ENCODE data around the gene CCNT1.

GRCh38 chr12:48765753-48766162 is 49.3 kb upstream of the CCNT1 start:
- TF ChIP-seq CTCF (conservative IDR thresholded peaks at IDR 0.05; ENCODE audit: low read length) (no peak), EZH2phosphoT487 (IDR thresholded peaks at IDR 0.05; ENCODE audit: borderline replicate concordance) (no peak)

Data from Loucy (cell line).